CD4-positive, alpha-beta T cell treated with Interleukin-1 beta for 1 hour (primary cell): Measurements from ENCODE around the gene GPR146.

Experiments used
- DNase-seq, 2 donors: peaks; one replicate each; pipeline ENCODE4 v3.0.0-alpha.2; 2020 to 2022

GPR146 gene

GRCh38 chr7:1095621-1096155, 51.3 kb downstream of the GPR146 start:
- no peak for DNase-seq

GRCh38 chr7:1096156-1097119, 52.1 kb downstream of the GPR146 start:
- no peak for DNase-seq

- DNase-seq = no peak
Measured at GRCh38 chr7:1097120-1097504, 52.8 kb downstream of the GPR146 start.

- no peak for DNase-seq
Measured at GRCh38 chr7:1098243-1099153, 54.2 kb downstream of the GPR146 start.

- no peak for DNase-seq
Measured at GRCh38 chr7:1099154-1099542, 54.8 kb downstream of the GPR146 start.

GRCh38 chr7:1099637-1100036, 55.3 kb downstream of the GPR146 start:
- no peak for DNase-seq

GRCh38 chr7:1100386-1100785, 56.0 kb downstream of the GPR146 start:
- no peak for DNase-seq

GRCh38 chr7:1100834-1101562, 56.7 kb downstream of the GPR146 start:
- DNase-seq = no peak

- no peak for DNase-seq
Measured at GRCh38 chr7:1101563-1102431, 57.5 kb downstream of the GPR146 start.

- peak in 1 of 2 donors; percentile 4 for DNase-seq
Measured at GRCh38 chr7:1103009-1103788, 58.9 kb downstream of the GPR146 start.

GRCh38 chr7:1103789-1104515, 59.6 kb downstream of the GPR146 start:
- no peak for DNase-seq

GRCh38 chr7:1104516-1105179, 60.3 kb downstream of the GPR146 start:
- no peak for DNase-seq

GRCh38 chr7:1105189-1105588, 60.8 kb downstream of the GPR146 start:
- DNase-seq = no peak

GRCh38 chr7:1106063-1106792, 61.9 kb downstream of the GPR146 start:
- no peak for DNase-seq

GRCh38 chr7:1106793-1107421, 62.6 kb downstream of the GPR146 start:
- no peak for DNase-seq

GRCh38 chr7:1108264-1108920, 64.0 kb downstream of the GPR146 start:
- no peak for DNase-seq
